H1 (cell line): Measurements from ENCODE around the gene MAB21L3. TPM values are rescaled to one million over a fixed set of nuclear protein-coding genes. Genes with fewer than 3 reads are reported as not detected.

Source experiments
- CTCF ChIA-PET: fragments of 300-600 bp; sonication (Branson Sonifier 250); formaldehyde crosslinking; loops from one replicate; lab custom pipeline; 2021; ENCODE audit not compliant: partially characterized antibody; lab: Charles Lee
- POLR2A ChIA-PET: fragments of 300-600 bp; sonication (Branson Sonifier 250); formaldehyde crosslinking; loops from one replicate; lab custom pipeline; 2021; ENCODE audit warnings: inconsistent platforms; ENCODE audit not compliant: partially characterized antibody; lab: Charles Lee
- DNase-seq, 2 experiments: peaks; one replicate each; pipeline versions ENCODE4 v3.0.0 to v3.0.0-alpha.2; 2010 to 2022; ENCODE audit warnings: low spot score in 2 of 2, low read depth in 1 of 2, mixed read lengths in 1 of 2
- FAIRE-seq: peaks from 2 replicates; lab custom pipeline; 2011; peaks lifted over from hg19 to GRCh38; lab: Jason Lieb, UNC
- H2AFZ ChIP-seq: 2 replicates; pipeline ENCODE4 v1.8.1; 2012; ENCODE audit warnings: low read length, inconsistent platforms
- H2AK5ac ChIP-seq: 2 replicates; pipeline ENCODE4 v1.6.1; 2013; ENCODE audit warnings: low read depth, low read length
- H2BK120ac ChIP-seq: replicated peaks from 2 replicates; pipeline ENCODE3; 2013; ENCODE audit warnings: low read depth, low read length, inconsistent platforms
- H2BK12ac ChIP-seq: 2 replicates; pipeline ENCODE4 v1.6.1; 2013; ENCODE audit warnings: low read depth, low read length
- H2BK15ac ChIP-seq: 2 replicates; pipeline ENCODE4 v1.6.1; 2013; ENCODE audit warnings: low read length
- H2BK20ac ChIP-seq: 2 replicates; pipeline ENCODE4 v1.6.1; 2013; ENCODE audit warnings: low read length
- H2BK5ac ChIP-seq: 2 replicates; pipeline ENCODE4 v1.6.1; 2013; ENCODE audit warnings: low read depth, low read length
- H3K14ac ChIP-seq: 2 replicates; pipeline ENCODE4 v1.6.1; 2013; ENCODE audit warnings: inconsistent platforms; ENCODE audit not compliant: insufficient read length
- H3K18ac ChIP-seq: 2 replicates; pipeline ENCODE4 v1.6.1; 2013; ENCODE audit warnings: low read length; ENCODE audit errors: extremely low read depth
- H3K23ac ChIP-seq: 2 replicates; pipeline ENCODE4 v1.6.1; 2013; ENCODE audit warnings: inconsistent platforms; ENCODE audit not compliant: insufficient read length
- H3K23me2 ChIP-seq: 2 replicates; pipeline ENCODE4 v1.6.1; 2013; ENCODE audit warnings: low read depth, low read length
- H3K27ac ChIP-seq: 2 replicates; pipeline ENCODE4 v1.6.1; 2011; ENCODE audit warnings: low read depth, low read length, inconsistent platforms
- H3K27me3 ChIP-seq, 4 experiments: replicated peaks in 1 of 4; 1 replicate in 1 of 4; 2 replicates in 3 of 4; pipeline versions ENCODE4 v1.6.1 to v1.8.1; 2011 to 2013; ENCODE audit warnings: low read length in 3 of 4, mild to moderate bottlenecking in 3 of 4, inconsistent platforms in 2 of 4, mixed read lengths in 2 of 4, moderate library complexity in 1 of 4; ENCODE audit not compliant: control insufficient read depth in 3 of 4, insufficient read depth in 3 of 4; ENCODE audit errors: extremely low read depth in 1 of 4
- H3K36me3 ChIP-seq, 4 experiments: 2 replicates each; pipeline versions ENCODE4 v1.6.1 to v1.8.1; 2011 to 2013; ENCODE audit warnings: mild to moderate bottlenecking in 4 of 4, low read length in 3 of 4, moderate library complexity in 2 of 4, control low read depth in 1 of 4, inconsistent platforms in 1 of 4; ENCODE audit not compliant: insufficient read depth in 4 of 4, control insufficient read depth in 2 of 4
- H3K4ac ChIP-seq: replicated peaks from 2 replicates; pipeline ENCODE3; 2013; ENCODE audit warnings: low read length, low read depth, mixed read lengths, inconsistent platforms; ENCODE audit not compliant: insufficient read length
- H3K4me1 ChIP-seq, 4 experiments: replicated peaks in 1 of 4; 1 replicate in 1 of 4; 2 replicates in 3 of 4; pipeline versions ENCODE4 v1.6.1 to v1.8.1; 2011 to 2013; ENCODE audit warnings: low read length in 3 of 4, inconsistent platforms in 2 of 4, mixed read lengths in 1 of 4; ENCODE audit not compliant: insufficient read depth in 4 of 4, control insufficient read depth in 3 of 4
- H3K4me2 ChIP-seq, 2 experiments: 2 replicates each; pipeline versions ENCODE4 v1.6.1 to v1.8.1; 2011 to 2013; ENCODE audit warnings: low read depth in 2 of 2, low read length in 2 of 2, control low read depth in 1 of 2, inconsistent platforms in 1 of 2, mild to moderate bottlenecking in 1 of 2; ENCODE audit not compliant: insufficient read depth in 1 of 2
- H3K4me3 ChIP-seq, 4 experiments: fragments of 200-600, 300-600 bp in 1 of 4; sonication (generic), shearing (Covaris generic), sonication (Bioruptor Twin) in 1 of 4; 2 replicates each; pipeline versions ENCODE4 v1.5.1 to v1.8.1; 2011 to 2016; ENCODE audit warnings: low read length in 4 of 4, low read depth in 3 of 4, control low read depth in 2 of 4, inconsistent platforms in 2 of 4, mild to moderate bottlenecking in 2 of 4, mixed read lengths in 1 of 4, moderate library complexity in 1 of 4; ENCODE audit not compliant: insufficient read depth in 2 of 4; ENCODE audit errors: extremely low read depth in 1 of 4
- H3K56ac ChIP-seq: replicated peaks from 2 replicates; pipeline ENCODE3; 2013; ENCODE audit warnings: low read depth, mild to moderate bottlenecking, mixed read lengths, low read length, inconsistent platforms; ENCODE audit not compliant: insufficient read length
- H3K79me1 ChIP-seq: 2 replicates; pipeline ENCODE4 v1.6.1; 2013; ENCODE audit warnings: low read depth, low read length, control low read depth
- H3K79me2 ChIP-seq, 2 experiments: 2 replicates each; pipeline versions ENCODE4 v1.6.1 to v1.8.1; 2012 to 2013; ENCODE audit warnings: low read length in 2 of 2, mild to moderate bottlenecking in 2 of 2, inconsistent platforms in 1 of 2; ENCODE audit not compliant: insufficient read depth in 2 of 2, control insufficient read depth in 1 of 2
- H3K9ac ChIP-seq, 4 experiments: replicated peaks in 1 of 4; 1 replicate in 1 of 4; 2 replicates in 3 of 4; pipeline versions ENCODE4 v1.6.1 to v1.8.1; 2011 to 2013; ENCODE audit warnings: low read depth in 3 of 4, low read length in 3 of 4, control low read depth in 2 of 4, mild to moderate bottlenecking in 2 of 4, moderate library complexity in 2 of 4, inconsistent platforms in 1 of 4; ENCODE audit errors: extremely low read depth in 1 of 4
- H3K9me3 ChIP-seq, 2 experiments: 2 replicates each; pipeline versions ENCODE4 v1.6.1 to v1.8.1; 2012 to 2013; ENCODE audit warnings: mild to moderate bottlenecking in 2 of 2, moderate library complexity in 2 of 2, control low read depth in 1 of 2, inconsistent platforms in 1 of 2, low read depth in 1 of 2, low read length in 1 of 2, mixed read lengths in 1 of 2; ENCODE audit not compliant: insufficient read depth in 2 of 2
- H4K20me1 ChIP-seq, 2 experiments: replicated peaks in 1 of 2; 2 replicates each; pipeline versions ENCODE3 to v1.8.1; 2011 to 2013; ENCODE audit warnings: inconsistent platforms in 2 of 2, low read length in 2 of 2, mild to moderate bottlenecking in 1 of 2; ENCODE audit not compliant: insufficient read depth in 2 of 2, control insufficient read depth in 1 of 2
- H4K5ac ChIP-seq: 2 replicates; pipeline ENCODE4 v1.6.1; 2013; ENCODE audit warnings: low read length, low read depth, mixed read lengths, inconsistent platforms; ENCODE audit not compliant: insufficient read length
- H4K8ac ChIP-seq: 2 replicates; pipeline ENCODE4 v1.8.0; 2013; ENCODE audit warnings: mild to moderate bottlenecking, moderate library complexity, low read length, inconsistent platforms; ENCODE audit not compliant: insufficient read depth; ENCODE audit errors: extremely low read depth
- H4K91ac ChIP-seq: replicated peaks from 2 replicates; pipeline ENCODE3; 2013; ENCODE audit warnings: low read length, mixed read lengths, inconsistent platforms; ENCODE audit not compliant: insufficient read length
- ATF3 ChIP-seq: IDR thresholded peaks from 2 replicates; pipeline ENCODE4 v1.6.1; 2011; ENCODE audit warnings: low read depth, mild to moderate bottlenecking, low read length; ENCODE audit not compliant: insufficient read depth
- BRCA1 ChIP-seq: IDR thresholded peaks from 2 replicates; pipeline ENCODE4 v1.6.1; 2012; ENCODE audit warnings: low read depth, low read length, improper control_type of control experiment
- CHD1 ChIP-seq: IDR thresholded peaks from 2 replicates; pipeline ENCODE4 v1.6.1; 2012; ENCODE audit warnings: low read depth, low read length, improper control_type of control experiment
- CREB1 ChIP-seq: IDR thresholded peaks from 2 replicates; pipeline ENCODE4 v1.6.1; 2012; ENCODE audit warnings: inconsistent platforms
- FOSL1 ChIP-seq: IDR thresholded peaks from 2 replicates; pipeline ENCODE4 v1.6.1; 2011; ENCODE audit warnings: mild to moderate bottlenecking, low read depth, low read length, moderate library complexity; ENCODE audit not compliant: insufficient read depth
- GTF2F1 ChIP-seq: IDR thresholded peaks from 2 replicates; pipeline ENCODE4 v1.6.1; 2012; ENCODE audit warnings: low read depth, low read length, improper control_type of control experiment, borderline replicate concordance
- KDM4A ChIP-seq: IDR thresholded peaks from one replicate; pipeline ENCODE4 v1.7.1; 2012; ENCODE audit warnings: low read depth, mild to moderate bottlenecking, moderate library complexity, low read length, inconsistent platforms; ENCODE audit not compliant: severe bottlenecking
- NANOG ChIP-seq: IDR thresholded peaks from 2 replicates; pipeline ENCODE4 v1.6.1; 2011; ENCODE audit warnings: low read length, low read depth, mild to moderate bottlenecking, inconsistent platforms; ENCODE audit not compliant: insufficient read depth, poor library complexity, severe bottlenecking
- NRF1 ChIP-seq: IDR thresholded peaks from 2 replicates; pipeline ENCODE4 v1.6.1; 2011; ENCODE audit warnings: mild to moderate bottlenecking, low read depth, low read length, improper control_type of control experiment
- POLR2A ChIP-seq, 2 experiments: IDR thresholded peaks; 1 replicate in 1 of 2; 2 replicates in 1 of 2; pipeline ENCODE4 v1.6.1; 2011; ENCODE audit warnings: low read depth in 2 of 2, low read length in 2 of 2, mild to moderate bottlenecking in 2 of 2; ENCODE audit errors: control extremely low read depth in 1 of 2
- SIN3A ChIP-seq, 2 experiments: IDR thresholded peaks in 1 of 2; conservative IDR thresholded peaks in 1 of 2; 2 replicates each; pipeline ENCODE4 v1.6.1; 2011 to 2012; ENCODE audit warnings: low read length in 2 of 2, improper control_type of control experiment in 1 of 2, low read depth in 1 of 2, mild to moderate bottlenecking in 1 of 2
- SUZ12 ChIP-seq: fragments of 200-600 bp; sonication (generic); IDR thresholded peaks from 2 replicates; pipeline ENCODE4 v1.6.1; 2012; ENCODE audit warnings: mild to moderate bottlenecking, inconsistent platforms, low read length, moderate library complexity, mixed read lengths
- TAF1 ChIP-seq: IDR thresholded peaks from 2 replicates; pipeline ENCODE4 v1.6.1; 2011; ENCODE audit warnings: mild to moderate bottlenecking, low read depth, low read length
- TAF7 ChIP-seq: optimal IDR thresholded peaks from 2 replicates; pipeline ENCODE3; 2011; ENCODE audit warnings: low read depth, mild to moderate bottlenecking, inconsistent platforms, low read length, moderate library complexity, borderline replicate concordance
- TEAD4 ChIP-seq: IDR thresholded peaks from 2 replicates; pipeline ENCODE4 v1.6.1; 2012; ENCODE audit warnings: low read depth, low read length, inconsistent platforms, mixed read lengths
- WGBS, 2 experiments: shearing (Covaris generic) in 1 of 2; methylation state at CpG; one replicate each; pipeline versions ENCODE4 v1.1.6 to v1.1.7; 2013 to 2015; ENCODE audit warnings: low lambda C conversion rate in 2 of 2, mixed read lengths in 2 of 2, inconsistent platforms in 1 of 2, low coverage in 1 of 2, missing lambda C conversion rate in 1 of 2; ENCODE audit not compliant: insufficient replicate concordance in 2 of 2, insufficient coverage in 1 of 2, insufficient read length in 1 of 2; ENCODE audit errors: extremely low coverage in 1 of 2, missing lambda C conversion rate in 1 of 2; 5-methylcytosine and 5-hydroxymethylcytosine counted together
- polyA plus RNA-seq, 7 experiments: library from polyadenylated mRNA; depleted of rRNA in 3 of 7; stranded (reverse) in 5 of 7; unstranded in 2 of 7; fragments of >200 nt in 5 of 7; fragments of 200-250 nt in 2 of 7; gene quantifications; 1 replicate in 5 of 7; 2 replicates in 1 of 7; 4 replicates in 1 of 7; pipeline versions ENCODE4 v1.2.1 to v1.2.3, GENCODE V29; 2011 to 2013; ENCODE audit warnings: missing spikeins in 2 of 7, mixed read lengths in 2 of 7
- total RNA-seq: library from RNA; stranded (reverse); fragmentation: NEBNext Ultra II Directional; extraction: Animal tissue kit (Norgen Biotek cat#: 25700); gene quantifications from 2 replicates; pipeline ENCODE4 v1.2.1, GENCODE V29; 2021

The MAB21L3 gene
- total and polyA plus RNA-seq, 2 of the 8 experiments (the other 6 are each of a cell fraction or from before 2014, with no cell fraction given): not detected

- WGBS, 2 experiments: 90% methylated on average over 4 of the region's 4 CpGs; no CpG with 5 or more reads in 1 of the 2 experiments
- no peak for TF ChIP-seq ATF3
- no peak for TF ChIP-seq SIN3A (conservative IDR thresholded peaks at IDR 0.05 in 1 of 2, IDR thresholded peaks at IDR 0.05 in 1 of 2; ENCODE audit: low read depth in 1 of 2, low read length in 2 of 2)
- no peak for TF ChIP-seq SUZ12
- TF ChIP-seq CREB1: no peak
- TF ChIP-seq TAF7: no peak
- no peak for TF ChIP-seq TEAD4
- no peak for TF ChIP-seq NANOG
- no peak for TF ChIP-seq TAF1
- no peak for TF ChIP-seq FOSL1
- no peak for TF ChIP-seq CHD1
- no peak for TF ChIP-seq GTF2F1
- no peak for TF ChIP-seq NRF1
- no peak for TF ChIP-seq KDM4A
- no peak for TF ChIP-seq BRCA1
- no peak for TF ChIP-seq POLR2A (IDR thresholded peaks at IDR 0.05; ENCODE audit: control extremely low read depth in 1 of 2, low read depth in 2 of 2, low read length in 2 of 2)
Observed at GRCh38 chr1:116131170-116131569, 20.0 kb downstream of the MAB21L3 start.

More at GRCh38 chr1:116131170-116131569, 20.0 kb downstream of the MAB21L3 start:
- Histone ChIP-seq H4K91ac (no peak overlapping the region), H3K27ac (no peak overlapping the region), H4K20me1 (no peaks in the 10 kb centered on the region), H4K8ac (no peak overlapping the region), H3K36me3 (no peaks in the 10 kb centered on the region), H3K14ac (no peak overlapping the region), H3K23ac (no peak overlapping the region), H3K79me2 (no peaks in the 10 kb centered on the region), H2BK120ac (no peak overlapping the region), H3K4me3 (no peak overlapping the region), H3K79me1 (no peaks in the 10 kb centered on the region), H3K27me3 (no peaks in the 10 kb centered on the region; a peak in 1 of 7 replicates), H2BK5ac (no peak overlapping the region), H3K18ac (no peak overlapping the region), H3K4me2 (no peak overlapping the region), H2AFZ (no peak overlapping the region), H3K56ac (no peak overlapping the region), H3K4me1 (no peaks in the 10 kb centered on the region), H3K23me2 (no peaks in the 10 kb centered on the region; the same call in 1 of the 2 replicates), H3K9ac (no peak overlapping the region), H2AK5ac (no peak overlapping the region), H2BK20ac (no peak overlapping the region), H3K9me3 (no peaks in the 10 kb centered on the region), H3K4ac (no peak overlapping the region), H2BK12ac (no peak overlapping the region), H2BK15ac (no peak overlapping the region), H4K5ac (no peak overlapping the region)
- FAIRE-seq: no peak
- POLR2A ChIA-PET: no interaction called here
- CTCF ChIA-PET: interaction anchor here (0.7 to 1.6 kb wide), 2 partner anchors 354 to 368 kb away, joined by 4 to 7 read pairs; no protein-coding TSS in a partner anchor
- no peak for DNase-seq
